Breast epithelium (tissue), 3 donors: ENCODE results near the gene SUFU.

Experiments
- CTCF ChIP-seq, 3 donors: fragments of 450-650 bp; IDR thresholded peaks; one replicate each; pipeline ENCODE4 v1.5.1; 2016 to 2017; ENCODE audit warnings: antibody characterized with exemption in 3 of 3, mild to moderate bottlenecking in 3 of 3, moderate library complexity in 3 of 3
- POLR2A ChIP-seq: fragments of 450-650 bp; IDR thresholded peaks from one replicate; pipeline ENCODE4 v1.6.1; 2016; ENCODE audit warnings: antibody characterized with exemption, mild to moderate bottlenecking, moderate library complexity
- POLR2AphosphoS5 ChIP-seq, 3 donors: sonication (generic); formaldehyde crosslinking; IDR thresholded peaks; one replicate each; pipeline ENCODE4 v1.6.1; 2017; ENCODE audit warnings: antibody characterized with exemption in 3 of 3

- TF ChIP-seq CTCF (IDR thresholded peaks at IDR 0.05) (no peak), POLR2AphosphoS5 (IDR thresholded peaks at IDR 0.05) (no peak), POLR2A (no peak)
These were observed 21.0 kb downstream of the SUFU start for GRCh38 chr10:102524746-102525145.
